B cell (primary cell): ENCODE measurements around the gene SAP30. TPM values are rescaled to one million over a fixed set of nuclear protein-coding genes. Genes with fewer than 3 reads are reported as not detected.

Experiments used
- ATAC-seq: fragments of 200-7000 bp; cut with Tn5 transposase; one replicate; pipeline ENCODE4 v1.10.0; 2021; ENCODE audit warnings: low read depth, mild to moderate bottlenecking, moderate number of reproducible peaks, moderate library complexity
- CTCF ChIA-PET: fragments of 350-600 bp; sonication (Branson Sonifier 250); formaldehyde crosslinking; loops from one replicate; lab custom pipeline; 2021; ENCODE audit warnings: antibody characterized with exemption, inconsistent platforms; lab: Charles Lee
- POLR2A ChIA-PET: fragments of 350-600 bp; sonication (Branson Sonifier 250); formaldehyde crosslinking; loops from one replicate; lab custom pipeline; 2021; ENCODE audit warnings: antibody characterized with exemption; lab: Charles Lee
- DNase-seq: peaks from one replicate; pipeline ENCODE4 v3.0.0; 2013
- H2AFZ ChIP-seq: 2 replicates; pipeline ENCODE4 v1.6.1; 2012; ENCODE audit warnings: mild to moderate bottlenecking, low read depth, low read length; ENCODE audit not compliant: insufficient read depth, poor library complexity, severe bottlenecking
- H3K27ac ChIP-seq, 2 donors: 1 replicate in 1 of 2; 2 replicates in 1 of 2; pipeline ENCODE4 v1.5.1; 2012 to 2013; ENCODE audit warnings: low read length in 2 of 2, mild to moderate bottlenecking in 2 of 2, moderate library complexity in 1 of 2
- H3K27me3 ChIP-seq, 4 experiments: fragments of 200-600 bp in 1 of 4; sonication (generic) in 1 of 4; replicated peaks in 1 of 4; 1 replicate in 2 of 4; 2 replicates in 2 of 4; pipeline versions ENCODE4 v1.6.1 to v1.7.0; 2013 to 2016; ENCODE audit warnings: low read length in 3 of 4, mild to moderate bottlenecking in 2 of 4, mixed read lengths in 1 of 4, moderate library complexity in 1 of 4; ENCODE audit not compliant: insufficient read depth in 4 of 4, control insufficient read depth in 3 of 4; ENCODE audit errors: control extremely low read depth in 1 of 4
- H3K36me3 ChIP-seq, 2 experiments: replicated peaks in 1 of 2; 1 replicate in 1 of 2; 2 replicates in 1 of 2; pipeline versions ENCODE4 v1.6.1 to v1.7.1; 2013; ENCODE audit warnings: low read length in 1 of 2; ENCODE audit not compliant: insufficient read depth in 2 of 2, control insufficient read depth in 1 of 2; ENCODE audit errors: control extremely low read depth in 1 of 2, extremely low read depth in 1 of 2
- H3K4me1 ChIP-seq, 2 donors: fragments of 200-600 bp in 1 of 2; sonication (generic) in 1 of 2; 1 replicate in 1 of 2; 2 replicates in 1 of 2; pipeline versions ENCODE4 v1.5.1 to v1.6.1; 2013 to 2017; ENCODE audit warnings: low read length in 2 of 2; ENCODE audit not compliant: control insufficient read depth in 2 of 2, insufficient read depth in 2 of 2
- H3K4me2 ChIP-seq: replicated peaks from 2 replicates; pipeline ENCODE3; 2012; ENCODE audit warnings: mild to moderate bottlenecking, low read depth, low read length; ENCODE audit not compliant: poor library complexity, severe bottlenecking
- H3K4me3 ChIP-seq, 5 experiments: fragments of 200-600 bp in 1 of 5; sonication (generic) in 1 of 5; 1 replicate in 3 of 5; 2 replicates in 2 of 5; pipeline versions ENCODE4 v1.5.1 to v1.7.0; 2011 to 2016; ENCODE audit warnings: low read length in 4 of 5, mild to moderate bottlenecking in 4 of 5, low read depth in 2 of 5, control low read depth in 1 of 5, moderate library complexity in 1 of 5; ENCODE audit not compliant: insufficient read depth in 1 of 5; ENCODE audit errors: control extremely low read depth in 1 of 5, extremely low read depth in 1 of 5
- H3K79me2 ChIP-seq: fragments of 200-600 bp; sonication (generic); one replicate; pipeline ENCODE4 v1.6.0; 2016; ENCODE audit warnings: low read length; ENCODE audit not compliant: control insufficient read depth, insufficient read depth
- H3K9ac ChIP-seq: fragments of 200-600 bp; sonication (generic); 2 replicates; pipeline ENCODE4 v1.6.1; 2017; ENCODE audit warnings: mild to moderate bottlenecking, low read length, moderate library complexity
- H3K9me3 ChIP-seq, 3 donors: one replicate each; pipeline versions ENCODE4 v1.6.1 to v1.7.1; 2013; ENCODE audit warnings: low read length in 2 of 3; ENCODE audit not compliant: control insufficient read depth in 2 of 3, insufficient read depth in 1 of 3; ENCODE audit errors: control extremely low read depth in 1 of 3
- H4K20me1 ChIP-seq: 2 replicates; pipeline ENCODE4 v1.6.0; 2012; ENCODE audit warnings: mild to moderate bottlenecking, low read length; ENCODE audit not compliant: insufficient read depth, control insufficient read depth, poor library complexity, severe bottlenecking
- H3K27ac Mint-ChIP-seq: one replicate; pipeline ENCODE4 v1.8.0; 2021; ENCODE audit warnings: mixed read lengths
- H3K27me3 Mint-ChIP-seq: one replicate; pipeline ENCODE4 v1.8.0; 2021; ENCODE audit warnings: mixed read lengths
- H3K4me1 Mint-ChIP-seq: one replicate; pipeline ENCODE4 v1.8.0; 2021; ENCODE audit warnings: mixed read lengths
- H3K4me3 Mint-ChIP-seq: one replicate; pipeline ENCODE4 v1.8.0; 2021; ENCODE audit warnings: mixed read lengths
- H3K9me3 Mint-ChIP-seq: one replicate; pipeline ENCODE4 v1.8.0; 2022; ENCODE audit warnings: mixed read lengths; ENCODE audit not compliant: insufficient read depth
- CTCF ChIP-seq: fragments of 200-600 bp; IDR thresholded peaks from one replicate; pipeline ENCODE4 v1.8.0; 2022; ENCODE audit warnings: antibody characterized with exemption, mild to moderate bottlenecking
- EZH2 ChIP-seq: IDR thresholded peaks from 2 replicates; pipeline ENCODE4 v1.6.1; 2012; ENCODE audit warnings: borderline replicate concordance, low read depth, mild to moderate bottlenecking, moderate library complexity, low read length; ENCODE audit not compliant: insufficient read depth, poor library complexity, severe bottlenecking
- WGBS: methylation state at CpG from one replicate; pipeline ENCODE4 v1.1.5; 2013; ENCODE audit warnings: missing lambda C conversion rate; ENCODE audit not compliant: insufficient coverage; 5-methylcytosine and 5-hydroxymethylcytosine counted together
- intact Hi-C: fragments of 100-400 bp; cut with micrococcal nuclease; formaldehyde crosslinking; loops from one replicate; pipeline ENCODE4 v1.10.0; 2022
- polyA plus RNA-seq: library from polyadenylated mRNA; depleted of rRNA; stranded (reverse); fragments of >200 nt; gene quantifications from 2 replicates; pipeline ENCODE4 v1.2.3, GENCODE V29; 2012
- total RNA-seq, 2 donors: library from RNA; stranded (reverse); fragments of 120-200 nt in 1 of 2; gene quantifications; 1 replicate in 1 of 2; 2 replicates in 1 of 2; pipeline versions ENCODE4 v1.2.3 to v1.2.4, GENCODE V29; 2013 to 2022

Gene SAP30
- total and polyA plus RNA-seq, 2 donors (not counting 1 experiment from before 2014, with no cell fraction given), result 2.5 to 3.5 TPM

GRCh38 chr4:173415092-173415491, 44.3 kb downstream of the SAP30 start:
- Mint-ChIP-seq H3K4me1 (peaks cover 7% of the 10 kb centered on the region), H3K9me3 (no peaks in the 10 kb centered on the region), H3K4me3 (no peak overlapping the region), H3K27ac (no peak overlapping the region), H3K27me3 (no peaks in the 10 kb centered on the region)
- DNase-seq (no peak), ATAC-seq (no peak)
- H3K4me2 ChIP-seq, result no peak overlapping the region
- no peak overlapping the region for H2AFZ ChIP-seq
- H3K79me2 ChIP-seq, result no peaks in the 10 kb centered on the region
- WGBS, result 43% methylated on average over 2 of the region's 3 CpGs
- peaks cover 0 to 2% of the 10 kb centered on the region in 2 experiments for H3K36me3 ChIP-seq
- ChIA-PET POLR2A (no interaction called here), CTCF (interaction anchor here (0.6 to 14.4 kb wide), 6 partner anchors 12 to 403 kb away, joined by 3 to 307 read pairs (median 4); no protein-coding TSS in a partner anchor)
- H3K4me1 ChIP-seq, result peaks cover 0 to 6% of the 10 kb centered on the region in 2 donors
- H4K20me1 ChIP-seq, result no peaks in the 10 kb centered on the region
- H3K9ac ChIP-seq, result no peak overlapping the region
- no peak overlapping the region for H3K4me3 ChIP-seq
- no peaks in the 10 kb centered on the region for H3K27me3 ChIP-seq
- H3K27ac ChIP-seq, result no peak overlapping the region
- H3K9me3 ChIP-seq, result no peaks in the 10 kb centered on the region
- no peak for TF ChIP-seq EZH2
- TF ChIP-seq CTCF, result no peak
- intact Hi-C loops, result loop anchor here (5.0 kb wide), 1 partner anchor 43 kb away; the partner anchor contains the start of gene SAP30

DNA sequence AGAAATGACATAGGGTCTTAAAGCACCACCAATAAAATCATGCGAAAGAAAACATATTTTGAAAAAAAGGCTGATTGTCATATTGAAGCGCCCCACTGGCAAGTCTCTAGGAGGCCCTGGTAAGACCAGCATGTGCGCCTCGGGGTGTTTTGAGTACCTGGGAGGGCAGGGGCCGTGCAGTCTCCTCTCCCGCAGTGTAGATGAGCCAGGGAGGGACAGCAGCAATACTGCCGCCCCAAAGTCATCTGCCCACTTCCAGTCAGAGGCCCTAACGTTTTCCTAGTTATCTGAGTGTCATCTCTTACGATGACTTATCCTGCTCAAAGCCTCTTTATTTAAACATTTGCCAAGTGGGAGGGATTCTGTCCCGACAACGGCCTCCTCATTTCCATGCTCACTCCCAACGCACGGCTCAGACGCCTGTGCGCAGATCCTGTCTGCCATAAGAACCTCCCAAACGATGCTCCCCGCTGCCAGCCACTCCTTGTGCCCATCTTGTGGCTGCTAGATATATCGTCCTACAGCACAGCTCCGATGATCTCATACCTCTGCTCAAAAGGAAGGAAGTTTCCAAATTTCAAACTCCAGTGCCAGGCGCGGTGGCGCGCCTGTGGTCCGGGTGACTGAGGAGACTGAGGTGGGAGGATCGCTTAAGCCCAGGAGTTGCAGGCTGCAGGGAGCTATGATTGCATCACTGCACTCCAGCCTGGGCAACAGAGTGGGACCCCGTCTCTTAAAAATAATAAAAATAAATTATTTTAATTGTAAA, 45.3 kb downstream of the SAP30 start:
- Mint-ChIP-seq H3K27ac (no peak overlapping the region), H3K4me1 (peaks cover 7% of the 10 kb centered on the region), H3K9me3 (no peaks in the 10 kb centered on the region), H3K4me3 (no peak overlapping the region), H3K27me3 (peaks cover 2% of the 10 kb centered on the region)
- Histone ChIP-seq H3K9ac (no peak overlapping the region), H3K4me1 (peaks cover 0 to 6% of the 10 kb centered on the region in 2 donors), H4K20me1 (no peaks in the 10 kb centered on the region), H3K36me3 (peaks cover 0 to 2% of the 10 kb centered on the region in 2 experiments), H3K9me3 (no peaks in the 10 kb centered on the region), H2AFZ (no peak overlapping the region), H3K4me3 (no peak overlapping the region), H3K79me2 (no peaks in the 10 kb centered on the region), H3K4me2 (no peak overlapping the region), H3K27ac (no peak overlapping the region), H3K27me3 (no peaks in the 10 kb centered on the region)
- ChIA-PET CTCF (interaction anchor here (0.9 to 14.4 kb wide), 6 partner anchors 61 to 404 kb away, joined by 3 to 307 read pairs (median 4); no protein-coding TSS in a partner anchor), POLR2A (interaction anchor here (0.6 to 0.7 kb wide), 2 partner anchors 81 to 222 kb away, joined by 3 to 5 read pairs; no protein-coding TSS in a partner anchor)
- 96% methylated on average over 22 of the region's 26 CpGs for WGBS
- intact Hi-C loops, result loop anchor here (5.0 kb wide), 1 partner anchor 44 kb away; the partner anchor contains the start of gene SAP30
- ATAC-seq (no peak), DNase-seq (peak; percentile 5)
- TF ChIP-seq CTCF, result no peak
- no peak for TF ChIP-seq EZH2
